WTC11 (cell line): ENCODE measurements around the gene FOXJ3.

Experiments
- JUN ChIP-seq: sonication (generic); formaldehyde crosslinking; IDR thresholded peaks from 2 replicates; pipeline ENCODE4 v1.8.0; 2023; ENCODE audit warnings: mild to moderate bottlenecking, missing genetic modification reagents
- ZBTB21 ChIP-seq: sonication (generic); formaldehyde crosslinking; IDR thresholded peaks from 2 replicates; pipeline ENCODE4 v1.8.1; 2023; ENCODE audit warnings: mild to moderate bottlenecking, missing genetic modification reagents, borderline replicate concordance
- TF ChIP-seq, protein P1 (sequence below): fragments of 200-600 bp; IDR thresholded peaks from 2 replicates; pipeline ENCODE4 v1.8.0; 2022; ENCODE audit warnings: antibody characterized with exemption
- TF ChIP-seq, protein P2 (sequence below): sonication (generic); formaldehyde crosslinking; IDR thresholded peaks from 2 replicates; pipeline ENCODE4 v1.8.1; 2022; ENCODE audit warnings: missing genetic modification reagents, borderline replicate concordance
- TF ChIP-seq, protein P3 (sequence below): sonication (generic); formaldehyde crosslinking; IDR thresholded peaks from 2 replicates; pipeline ENCODE4 v1.8.1; 2023; ENCODE audit warnings: mild to moderate bottlenecking, missing genetic modification reagents, moderate library complexity
- TF ChIP-seq, protein P4 (sequence below): sonication (generic); formaldehyde crosslinking; IDR thresholded peaks from 2 replicates; pipeline ENCODE4 v1.8.0; 2022; ENCODE audit warnings: mild to moderate bottlenecking, missing genetic modification reagents

DNA sequence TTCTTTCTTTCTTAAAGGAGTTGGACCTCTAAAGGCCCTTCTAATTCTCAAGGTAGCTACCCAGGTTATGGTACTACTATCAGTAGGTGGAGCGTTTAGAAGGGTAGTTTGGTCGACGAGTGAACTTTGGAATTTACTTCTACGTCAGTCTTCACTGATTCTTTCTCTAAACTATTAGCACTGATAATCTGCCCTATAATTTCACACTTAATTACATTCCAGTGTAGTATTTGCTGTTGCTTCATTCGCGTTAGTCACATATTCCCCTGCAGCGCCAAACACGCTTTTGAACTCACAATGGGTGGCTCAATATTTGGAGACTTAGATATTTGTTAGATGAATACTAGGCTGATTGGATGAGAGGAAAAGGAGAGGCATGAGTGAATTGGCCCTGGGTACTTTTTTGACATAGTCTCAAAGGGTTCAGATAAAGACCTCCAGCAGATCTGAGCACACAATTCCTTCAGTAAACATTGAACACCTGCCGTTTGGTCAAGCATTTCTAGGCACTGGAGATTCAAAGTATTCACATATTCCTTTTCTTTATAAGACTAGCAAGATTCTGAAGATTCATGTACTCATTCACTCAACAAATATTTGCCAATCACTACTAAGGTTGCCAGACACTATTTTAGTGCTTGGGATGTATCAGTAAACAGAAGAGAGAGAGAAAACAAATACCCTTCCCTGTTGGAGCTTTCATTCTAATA is 929 bp upstream of the FOXJ3 start:
- TF ChIP-seq JUN (CRISPR knock-in tag) (no peak), ZBTB21 (CRISPR knock-in tag) (no peak)
- TF ChIP-seq, protein P1, sequence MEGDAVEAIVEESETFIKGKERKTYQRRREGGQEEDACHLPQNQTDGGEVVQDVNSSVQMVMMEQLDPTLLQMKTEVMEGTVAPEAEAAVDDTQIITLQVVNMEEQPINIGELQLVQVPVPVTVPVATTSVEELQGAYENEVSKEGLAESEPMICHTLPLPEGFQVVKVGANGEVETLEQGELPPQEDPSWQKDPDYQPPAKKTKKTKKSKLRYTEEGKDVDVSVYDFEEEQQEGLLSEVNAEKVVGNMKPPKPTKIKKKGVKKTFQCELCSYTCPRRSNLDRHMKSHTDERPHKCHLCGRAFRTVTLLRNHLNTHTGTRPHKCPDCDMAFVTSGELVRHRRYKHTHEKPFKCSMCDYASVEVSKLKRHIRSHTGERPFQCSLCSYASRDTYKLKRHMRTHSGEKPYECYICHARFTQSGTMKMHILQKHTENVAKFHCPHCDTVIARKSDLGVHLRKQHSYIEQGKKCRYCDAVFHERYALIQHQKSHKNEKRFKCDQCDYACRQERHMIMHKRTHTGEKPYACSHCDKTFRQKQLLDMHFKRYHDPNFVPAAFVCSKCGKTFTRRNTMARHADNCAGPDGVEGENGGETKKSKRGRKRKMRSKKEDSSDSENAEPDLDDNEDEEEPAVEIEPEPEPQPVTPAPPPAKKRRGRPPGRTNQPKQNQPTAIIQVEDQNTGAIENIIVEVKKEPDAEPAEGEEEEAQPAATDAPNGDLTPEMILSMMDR, result no peak
- TF ChIP-seq, protein P2, sequence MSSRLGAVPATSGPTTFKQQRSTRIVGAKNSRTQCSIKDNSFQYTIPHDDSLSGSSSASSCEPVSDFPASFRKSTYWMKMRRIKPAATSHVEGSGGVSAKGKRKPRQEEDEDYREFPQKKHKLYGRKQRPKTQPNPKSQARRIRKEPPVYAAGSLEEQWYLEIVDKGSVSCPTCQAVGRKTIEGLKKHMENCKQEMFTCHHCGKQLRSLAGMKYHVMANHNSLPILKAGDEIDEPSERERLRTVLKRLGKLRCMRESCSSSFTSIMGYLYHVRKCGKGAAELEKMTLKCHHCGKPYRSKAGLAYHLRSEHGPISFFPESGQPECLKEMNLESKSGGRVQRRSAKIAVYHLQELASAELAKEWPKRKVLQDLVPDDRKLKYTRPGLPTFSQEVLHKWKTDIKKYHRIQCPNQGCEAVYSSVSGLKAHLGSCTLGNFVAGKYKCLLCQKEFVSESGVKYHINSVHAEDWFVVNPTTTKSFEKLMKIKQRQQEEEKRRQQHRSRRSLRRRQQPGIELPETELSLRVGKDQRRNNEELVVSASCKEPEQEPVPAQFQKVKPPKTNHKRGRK (CRISPR knock-in tag), result no peak
- TF ChIP-seq, protein P3, sequence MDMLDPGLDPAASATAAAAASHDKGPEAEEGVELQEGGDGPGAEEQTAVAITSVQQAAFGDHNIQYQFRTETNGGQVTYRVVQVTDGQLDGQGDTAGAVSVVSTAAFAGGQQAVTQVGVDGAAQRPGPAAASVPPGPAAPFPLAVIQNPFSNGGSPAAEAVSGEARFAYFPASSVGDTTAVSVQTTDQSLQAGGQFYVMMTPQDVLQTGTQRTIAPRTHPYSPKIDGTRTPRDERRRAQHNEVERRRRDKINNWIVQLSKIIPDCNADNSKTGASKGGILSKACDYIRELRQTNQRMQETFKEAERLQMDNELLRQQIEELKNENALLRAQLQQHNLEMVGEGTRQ (CRISPR knock-in tag), result no peak
- TF ChIP-seq, protein P4, sequence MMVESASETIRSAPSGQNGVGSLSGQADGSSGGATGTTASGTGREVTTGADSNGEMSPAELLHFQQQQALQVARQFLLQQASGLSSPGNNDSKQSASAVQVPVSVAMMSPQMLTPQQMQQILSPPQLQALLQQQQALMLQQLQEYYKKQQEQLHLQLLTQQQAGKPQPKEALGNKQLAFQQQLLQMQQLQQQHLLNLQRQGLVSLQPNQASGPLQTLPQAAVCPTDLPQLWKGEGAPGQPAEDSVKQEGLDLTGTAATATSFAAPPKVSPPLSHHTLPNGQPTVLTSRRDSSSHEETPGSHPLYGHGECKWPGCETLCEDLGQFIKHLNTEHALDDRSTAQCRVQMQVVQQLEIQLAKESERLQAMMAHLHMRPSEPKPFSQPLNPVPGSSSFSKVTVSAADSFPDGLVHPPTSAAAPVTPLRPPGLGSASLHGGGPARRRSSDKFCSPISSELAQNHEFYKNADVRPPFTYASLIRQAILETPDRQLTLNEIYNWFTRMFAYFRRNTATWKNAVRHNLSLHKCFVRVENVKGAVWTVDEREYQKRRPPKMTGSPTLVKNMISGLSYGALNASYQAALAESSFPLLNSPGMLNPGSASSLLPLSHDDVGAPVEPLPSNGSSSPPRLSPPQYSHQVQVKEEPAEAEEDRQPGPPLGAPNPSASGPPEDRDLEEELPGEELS (CRISPR knock-in tag), result no peak
